HG03558 (cell line): ENCODE data around the gene TRAF4.
"Not testable (repeated sequence)": the region's sequence is repeated elsewhere in the genome, so short reads cannot be mapped to it uniquely, and the experiment has no call there.

ENCODE experiments used
- ATAC-seq: cut with Tn5 transposase; IDR thresholded peaks from one replicate; pipeline ENCODE4 v1.9.1; 2021; ENCODE audit warnings: moderate number of reproducible peaks; ENCODE audit not compliant: unreplicated experiment; ENCODE audit errors: extremely low read depth

The TRAF4 gene

DNA sequence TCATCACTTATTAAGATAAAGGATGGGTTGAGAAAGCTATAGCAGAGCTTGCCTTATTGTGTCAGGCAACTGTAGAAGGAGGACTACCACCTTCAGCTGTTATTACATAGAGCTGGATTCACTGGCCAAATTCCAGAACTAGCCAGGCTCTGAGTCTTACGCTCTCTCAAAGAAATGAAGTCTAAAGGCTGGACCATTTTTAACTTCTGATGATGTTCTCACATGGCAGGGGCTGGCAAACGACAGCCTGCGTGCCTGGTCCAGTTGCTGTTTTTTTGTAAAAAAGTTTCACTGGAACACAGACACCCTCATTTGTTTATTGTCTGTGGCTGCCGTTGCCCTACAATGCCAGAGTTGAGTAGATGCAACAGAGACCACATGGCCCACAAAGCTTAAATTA lies 21.2 kb downstream of the TRAF4 start:
- ATAC-seq, result no peak

DNA sequence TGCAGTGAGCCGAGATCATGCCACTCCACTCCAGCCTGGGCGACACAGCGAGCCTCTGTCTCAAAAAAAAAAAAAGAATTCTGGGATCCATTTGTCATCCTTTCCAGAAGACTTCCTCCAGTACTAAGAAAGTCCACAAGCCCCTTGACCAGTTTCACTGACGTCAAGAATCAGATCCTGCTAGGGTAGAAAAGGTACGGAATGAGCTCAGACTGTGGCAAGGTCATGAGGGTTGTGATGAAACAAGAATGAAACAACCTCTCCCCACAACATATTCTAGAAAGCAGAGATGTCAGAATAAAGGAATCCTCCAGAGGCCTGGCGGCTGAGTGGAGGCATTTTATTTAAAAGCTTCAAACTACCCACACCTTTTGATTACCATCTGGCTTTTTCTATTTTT lies 29.9 kb downstream of the TRAF4 start:
- no peak for ATAC-seq

DNA sequence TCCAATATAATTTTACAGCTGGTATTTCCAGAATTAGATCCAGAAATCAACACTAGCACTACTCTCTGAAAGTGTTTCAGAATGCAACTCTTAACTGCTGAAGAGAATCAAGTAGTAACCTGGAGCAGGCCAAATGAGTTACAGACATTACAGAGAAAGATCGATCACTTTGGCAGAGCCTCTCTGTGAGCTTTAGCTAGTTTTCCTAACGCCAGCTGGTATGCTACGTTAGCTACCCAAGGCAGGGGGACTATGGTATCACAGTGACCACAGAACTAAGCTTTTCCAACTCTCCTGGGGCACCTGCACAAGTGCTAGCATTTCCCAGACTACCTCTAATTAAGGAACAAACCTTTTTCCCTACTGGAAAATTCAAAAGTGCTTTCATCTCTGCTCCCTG lies 30.4 kb downstream of the TRAF4 start:
- no peak for ATAC-seq

DNA sequence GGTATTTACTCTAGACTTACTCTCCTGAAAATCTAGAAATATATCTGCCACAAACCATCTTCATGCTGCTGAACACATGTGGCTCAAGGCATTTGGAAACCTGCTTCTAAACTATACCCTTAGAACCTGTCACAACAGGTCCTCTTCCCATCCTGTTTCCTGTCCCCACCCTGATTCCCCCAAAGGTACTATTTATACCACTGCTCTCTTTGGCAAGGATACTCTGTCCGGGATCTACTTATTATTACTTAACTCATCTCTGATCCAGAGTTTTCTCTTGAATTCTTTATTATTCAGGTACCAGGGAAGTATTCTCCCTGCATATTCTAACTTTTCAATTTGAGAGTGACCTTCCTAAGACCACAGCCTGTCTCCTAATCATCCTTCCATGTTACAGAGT lies 33.4 kb downstream of the TRAF4 start:
- no peak for ATAC-seq

DNA sequence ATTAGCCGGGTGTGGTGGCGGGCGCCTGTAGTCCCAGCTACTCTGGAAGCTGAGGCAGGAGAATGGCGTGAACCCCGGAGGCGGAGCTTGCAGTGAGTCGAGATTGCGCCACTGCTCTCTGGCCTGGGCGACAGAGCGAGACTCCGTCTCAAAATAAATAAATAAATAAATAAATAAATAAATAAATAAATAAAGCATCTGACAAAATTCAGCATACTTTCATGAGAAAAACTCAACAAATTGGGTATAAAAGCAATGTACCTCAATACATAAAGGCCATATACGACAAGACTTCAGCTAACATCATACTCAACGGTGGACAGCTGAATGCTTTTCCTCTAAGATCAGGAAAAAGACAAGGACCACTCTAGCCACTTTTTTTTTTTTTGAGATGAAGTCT lies 35.8 kb downstream of the TRAF4 start:
- not testable (repeated sequence) for ATAC-seq

DNA sequence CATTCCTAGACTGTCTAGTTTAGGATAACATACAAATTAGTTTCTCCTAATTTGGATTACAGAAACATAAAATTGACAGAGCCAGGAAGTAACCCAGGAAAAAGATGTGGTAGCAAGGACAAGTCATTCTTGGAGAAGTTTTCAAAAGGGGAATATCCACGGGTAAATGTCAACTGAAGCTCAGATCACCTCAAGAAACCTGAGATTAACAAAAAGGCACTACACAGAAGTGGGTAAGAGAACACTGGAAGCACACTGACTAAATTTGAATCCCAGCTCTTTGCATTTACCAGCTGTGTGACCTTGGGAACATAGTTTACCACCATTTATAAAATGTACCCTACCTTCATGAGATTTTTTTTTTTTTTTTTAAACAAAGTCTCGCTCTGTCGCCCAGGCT lies 39.4 kb downstream of the TRAF4 start:
- no peak for ATAC-seq

DNA sequence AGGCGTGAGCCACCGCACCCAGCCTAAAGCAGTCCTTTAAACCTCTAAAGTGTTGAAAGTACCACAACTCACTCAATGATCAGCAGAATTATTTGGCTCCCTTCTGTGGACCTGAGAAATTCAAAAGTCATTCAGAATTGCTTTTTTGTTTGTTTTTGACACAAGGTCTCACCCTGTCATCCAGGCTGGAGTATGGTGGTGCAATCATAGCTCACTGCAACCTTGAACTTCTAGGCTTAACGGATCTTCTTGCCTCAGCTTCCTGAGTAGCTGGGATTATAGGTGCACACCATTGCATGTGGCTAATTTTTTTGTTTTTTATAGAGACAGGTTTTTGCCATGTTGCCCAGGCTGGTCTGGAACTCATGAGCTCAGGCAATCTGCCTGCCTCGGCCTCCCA lies 44.3 kb downstream of the TRAF4 start:
- ATAC-seq, result no peak

DNA sequence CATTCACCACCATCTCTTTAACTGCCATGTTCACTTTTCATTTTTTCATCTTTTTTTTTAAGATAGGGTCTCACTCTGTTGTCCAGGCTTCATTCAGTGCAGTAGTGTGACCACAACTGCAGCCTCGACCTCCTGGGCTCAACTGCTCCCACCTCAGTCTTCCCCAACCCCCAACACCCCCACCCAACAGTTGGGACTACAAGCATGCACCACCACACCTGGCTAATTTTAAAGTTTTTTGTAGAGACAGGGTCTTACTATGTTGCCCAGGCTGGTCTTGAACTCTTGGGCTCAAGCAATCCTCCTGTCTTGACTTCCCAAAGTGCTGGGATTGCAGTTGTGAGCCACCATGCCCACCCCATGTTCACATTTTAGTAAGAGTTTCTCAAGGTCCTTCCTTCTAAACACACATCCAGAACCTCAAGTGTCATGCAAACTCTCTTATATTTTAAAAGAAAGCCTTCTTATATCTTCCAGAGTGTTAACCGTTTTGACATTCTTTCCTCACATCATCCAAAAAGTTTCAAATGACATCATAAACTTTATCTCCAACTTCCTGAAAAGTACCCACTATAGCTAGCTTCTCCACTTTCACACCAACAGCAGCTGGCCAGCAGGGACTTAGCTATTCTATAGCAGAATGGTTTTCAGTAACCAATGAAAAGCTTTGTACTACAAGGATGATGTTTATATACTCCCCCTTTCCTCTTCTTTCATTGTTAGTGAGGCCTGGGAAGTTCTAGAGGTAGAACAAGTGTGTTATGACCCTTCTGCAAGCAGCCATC lies 49.3 kb downstream of the TRAF4 start:
- no peak for ATAC-seq

DNA sequence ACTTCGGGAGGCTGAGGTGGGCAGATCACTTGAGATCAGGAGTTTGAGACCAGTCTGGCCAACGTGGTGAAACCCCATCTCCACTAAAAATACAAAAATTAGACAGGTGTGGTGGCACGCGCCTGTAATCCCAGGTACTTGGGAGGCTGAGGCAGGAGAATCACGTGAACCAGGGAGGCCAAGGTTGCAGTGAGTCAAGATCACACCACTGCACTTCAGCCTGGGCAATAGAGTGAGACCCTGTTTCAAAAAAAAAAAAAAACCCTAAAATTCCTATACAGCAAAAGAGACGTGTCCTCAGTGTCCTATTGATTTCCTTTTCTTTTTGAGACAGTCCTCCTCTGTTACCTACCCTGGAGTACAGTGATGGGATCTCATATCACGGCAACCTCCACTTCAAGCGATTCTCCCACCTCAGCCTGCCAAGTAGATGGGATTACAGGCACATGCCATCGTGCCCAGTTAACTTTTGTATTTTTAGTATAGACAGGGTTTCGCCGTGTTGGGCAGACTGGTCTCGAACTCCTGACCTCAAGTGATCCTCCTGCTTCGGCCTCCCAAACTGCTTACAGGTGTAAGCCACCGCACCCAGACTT lies 51.1 kb downstream of the TRAF4 start:
- not testable (repeated sequence) for ATAC-seq

DNA sequence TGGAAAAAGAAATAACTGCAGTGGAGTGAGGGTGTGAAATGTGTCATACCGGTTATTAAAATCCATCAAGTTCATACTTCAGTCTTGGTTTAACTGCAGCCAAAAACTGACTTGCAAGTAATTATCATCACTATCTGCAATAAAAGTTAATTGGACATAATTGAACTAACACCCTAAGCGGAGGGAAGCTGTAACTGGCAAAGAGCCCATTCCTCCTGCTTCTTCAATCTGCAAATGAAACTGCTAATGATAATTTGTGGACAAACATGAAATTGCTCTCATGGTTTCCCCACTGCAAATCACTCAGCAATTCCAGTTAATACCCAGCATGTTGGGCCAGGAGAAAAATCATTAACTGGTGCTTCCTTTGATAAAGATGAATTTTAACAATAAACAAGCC lies 52.3 kb downstream of the TRAF4 start:
- ATAC-seq, result no peak
